ENCODE measurements around the gene GBP7. TPM values are rescaled to one million over a fixed set of nuclear protein-coding genes. Genes with fewer than 3 reads are reported as not detected.

Gene GBP7
- total RNA-seq, 1 donor from 2014 or later, result not detected

DNA sequence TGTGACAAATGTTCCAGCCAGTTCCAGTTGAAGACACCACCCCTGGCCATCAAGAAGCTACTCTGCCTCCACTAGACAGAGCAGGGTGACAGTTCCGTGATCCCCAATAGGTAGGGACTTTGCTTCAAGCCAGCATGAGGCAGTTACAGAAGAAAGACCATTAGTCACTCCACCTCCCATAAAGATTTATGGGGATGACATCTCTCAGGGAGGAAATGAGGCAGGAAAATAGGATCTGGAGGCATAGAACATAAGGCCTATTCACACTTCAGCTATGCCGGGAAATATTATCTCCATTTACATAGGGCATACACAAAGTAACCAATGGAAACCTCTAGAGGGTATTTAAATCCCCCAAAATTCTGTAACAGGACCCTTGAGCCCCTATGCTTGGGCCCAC lies 3.5 kb upstream of the GBP7 start:
- no peak overlapping the region for H3K27ac Mint-ChIP-seq
- Histone ChIP-seq H3K4me1 (no peaks in the 10 kb centered on the region), H3K9ac (no peak overlapping the region), H3K36me3 (no peaks in the 10 kb centered on the region), H3K9me3 (ENCODE audit: low read depth) (peaks cover 4% of the 10 kb centered on the region), H3K79me2 (ENCODE audit: low read depth) (no peaks in the 10 kb centered on the region), H3K4me3 (no peak overlapping the region), H3K27me3 (no peaks in the 10 kb centered on the region), H3K4me2 (no peak overlapping the region), H3F3A (ENCODE audit: low read depth) (no peaks in the 10 kb centered on the region), H2AFZ (replicated peaks) (no peak overlapping the region), H4K20me1 (ENCODE audit: low read depth) (no peaks in the 10 kb centered on the region), H3K27ac (no peak overlapping the region)
- H3K27me3 Mint-ChIP-seq (ENCODE audit: insufficient read depth, low read depth), result no peaks in the 10 kb centered on the region
- H3K4me1 Mint-ChIP-seq, result no peaks in the 10 kb centered on the region
- H3K36me3 Mint-ChIP-seq, result no peaks in the 10 kb centered on the region
- TF ChIP-seq EZH2 (IDR thresholded peaks at IDR 0.05) (no peak), EZH2phosphoT487 (IDR thresholded peaks at IDR 0.05) (no peak)
- TF ChIP-seq, protein P1, sequence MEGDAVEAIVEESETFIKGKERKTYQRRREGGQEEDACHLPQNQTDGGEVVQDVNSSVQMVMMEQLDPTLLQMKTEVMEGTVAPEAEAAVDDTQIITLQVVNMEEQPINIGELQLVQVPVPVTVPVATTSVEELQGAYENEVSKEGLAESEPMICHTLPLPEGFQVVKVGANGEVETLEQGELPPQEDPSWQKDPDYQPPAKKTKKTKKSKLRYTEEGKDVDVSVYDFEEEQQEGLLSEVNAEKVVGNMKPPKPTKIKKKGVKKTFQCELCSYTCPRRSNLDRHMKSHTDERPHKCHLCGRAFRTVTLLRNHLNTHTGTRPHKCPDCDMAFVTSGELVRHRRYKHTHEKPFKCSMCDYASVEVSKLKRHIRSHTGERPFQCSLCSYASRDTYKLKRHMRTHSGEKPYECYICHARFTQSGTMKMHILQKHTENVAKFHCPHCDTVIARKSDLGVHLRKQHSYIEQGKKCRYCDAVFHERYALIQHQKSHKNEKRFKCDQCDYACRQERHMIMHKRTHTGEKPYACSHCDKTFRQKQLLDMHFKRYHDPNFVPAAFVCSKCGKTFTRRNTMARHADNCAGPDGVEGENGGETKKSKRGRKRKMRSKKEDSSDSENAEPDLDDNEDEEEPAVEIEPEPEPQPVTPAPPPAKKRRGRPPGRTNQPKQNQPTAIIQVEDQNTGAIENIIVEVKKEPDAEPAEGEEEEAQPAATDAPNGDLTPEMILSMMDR (IDR thresholded peaks at IDR 0.05), result no peak
- H3K4me3 Mint-ChIP-seq, result no peak overlapping the region
- no peak for DNase-seq (ENCODE audit: low spot score)
- H3K9me3 Mint-ChIP-seq, result peaks cover 8% of the 10 kb centered on the region

DNA sequence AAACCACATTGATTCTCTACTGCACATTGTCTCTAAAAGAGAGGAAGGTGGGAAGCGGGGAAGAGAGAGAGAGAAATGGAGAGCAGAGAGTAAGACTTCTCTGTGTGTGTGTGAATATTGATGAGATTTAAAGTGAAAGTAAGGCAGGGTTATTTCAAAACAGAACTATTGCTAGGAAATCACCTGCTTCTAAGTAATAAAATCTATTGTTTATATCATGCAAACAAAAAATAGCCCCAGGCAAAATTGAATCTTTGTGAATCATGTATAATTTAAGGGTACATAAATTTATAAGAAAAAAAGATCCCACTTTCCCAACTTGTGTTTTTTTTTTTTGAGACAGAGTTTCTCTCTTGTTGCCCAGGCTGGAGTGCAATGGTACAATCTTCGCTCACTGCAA lies 1.2 kb upstream of the GBP7 start:
- Histone ChIP-seq H3K79me2 (ENCODE audit: low read depth) (no peaks in the 10 kb centered on the region), H3F3A (ENCODE audit: low read depth) (no peaks in the 10 kb centered on the region), H3K4me1 (no peaks in the 10 kb centered on the region), H3K9me3 (ENCODE audit: low read depth) (no peaks in the 10 kb centered on the region), H3K27me3 (no peaks in the 10 kb centered on the region), H3K4me2 (no peak overlapping the region), H3K27ac (no peak overlapping the region), H3K9ac (no peak overlapping the region), H4K20me1 (ENCODE audit: low read depth) (no peaks in the 10 kb centered on the region), H2AFZ (replicated peaks) (peak overlapping the region; percentile 14), H3K36me3 (no peaks in the 10 kb centered on the region), H3K4me3 (no peak overlapping the region)
- H3K4me1 Mint-ChIP-seq, result no peaks in the 10 kb centered on the region
- H3K4me3 Mint-ChIP-seq, result no peak overlapping the region
- no peak for TF ChIP-seq EZH2 (IDR thresholded peaks at IDR 0.05)
- TF ChIP-seq, protein P1 (IDR thresholded peaks at IDR 0.05), result no peak
- no peak for TF ChIP-seq EZH2phosphoT487 (IDR thresholded peaks at IDR 0.05)
- no peak overlapping the region for H3K27ac Mint-ChIP-seq
- peaks cover under 1% of the 10 kb centered on the region for H3K9me3 Mint-ChIP-seq
- DNase-seq (ENCODE audit: low spot score), result no peak
- no peaks in the 10 kb centered on the region for H3K27me3 Mint-ChIP-seq (ENCODE audit: insufficient read depth, low read depth)
- H3K36me3 Mint-ChIP-seq, result no peaks in the 10 kb centered on the region

DNA sequence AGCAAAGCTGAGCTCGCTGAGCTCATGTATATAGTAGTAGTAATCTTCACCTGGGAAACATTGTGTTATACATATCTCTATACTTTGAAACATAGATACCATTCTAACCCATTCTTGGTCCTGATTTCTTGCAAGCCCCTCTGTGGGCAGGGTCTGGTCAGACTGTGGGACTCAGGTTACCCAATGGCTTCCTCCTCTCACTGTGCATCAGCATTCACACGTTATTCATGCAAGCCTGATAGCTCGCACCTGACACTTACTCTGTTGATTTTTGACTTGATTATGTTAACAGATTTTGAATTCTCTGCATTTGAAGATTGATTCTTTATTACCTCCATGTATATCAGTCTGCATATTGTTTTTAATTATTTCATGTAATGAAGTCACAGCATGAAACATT lies 1.3 kb downstream of the GBP7 start:
- H3K36me3 ChIP-seq, result no peaks in the 10 kb centered on the region
- no peaks in the 10 kb centered on the region for H3F3A ChIP-seq (ENCODE audit: low read depth)
- TF ChIP-seq, protein P1 (IDR thresholded peaks at IDR 0.05), result no peak
- TF ChIP-seq EZH2phosphoT487 (IDR thresholded peaks at IDR 0.05) (no peak), EZH2 (IDR thresholded peaks at IDR 0.05) (no peak)
- H4K20me1 ChIP-seq (ENCODE audit: low read depth), result no peaks in the 10 kb centered on the region
- DNase-seq (ENCODE audit: low spot score), result no peak
- Mint-ChIP-seq H3K27me3 (ENCODE audit: insufficient read depth, low read depth) (no peaks in the 10 kb centered on the region), H3K9me3 (no peaks in the 10 kb centered on the region), H3K36me3 (no peaks in the 10 kb centered on the region), H3K27ac (no peak overlapping the region), H3K4me1 (no peaks in the 10 kb centered on the region), H3K4me3 (no peak overlapping the region)
- no peak overlapping the region for H2AFZ ChIP-seq (replicated peaks)
- H3K4me1 ChIP-seq, result no peaks in the 10 kb centered on the region
- no peaks in the 10 kb centered on the region for H3K9me3 ChIP-seq (ENCODE audit: low read depth)
- H3K4me3 ChIP-seq, result no peak overlapping the region
- no peak overlapping the region for H3K9ac ChIP-seq
- H3K27me3 ChIP-seq, result no peaks in the 10 kb centered on the region
- no peaks in the 10 kb centered on the region for H3K79me2 ChIP-seq (ENCODE audit: low read depth)
- no peak overlapping the region for H3K4me2 ChIP-seq
- no peak overlapping the region for H3K27ac ChIP-seq
